HCT116 (cell line): ENCODE measurements around the gene CCDC63. TPM values are rescaled to one million over a fixed set of nuclear protein-coding genes. Genes with fewer than 3 reads are reported as not detected.

Experiments used
- ATAC-seq: fragments of 200-7000 bp; cut with Tn5 transposase; 2 replicates; pipeline ENCODE4 v1.9.1; 2020; ENCODE audit warnings: mild to moderate bottlenecking, moderate library complexity
- BruUV-seq: library from RNA; stranded (reverse); fragments of 400-500 nt; replicated peaks from 2 replicates; lab custom pipeline; 2021; lab: Mats Ljungman, UMichigan
- CTCF ChIA-PET: fragments of 300-600 bp; sonication (Branson Sonifier 250); formaldehyde crosslinking; loops from one replicate; lab custom pipeline; 2021; ENCODE audit warnings: antibody characterized with exemption; lab: Charles Lee
- POLR2A ChIA-PET: fragments of 300-600, 350-600 bp; sonication (Branson Sonifier 250); formaldehyde crosslinking; loops from one replicate; lab custom pipeline; 2021; ENCODE audit warnings: antibody characterized with exemption; lab: Charles Lee
- RAD21 ChIA-PET, 2 experiments: fragments of 300-600 bp; sonication (Branson Sonifier 250); formaldehyde crosslinking; loops; one replicate each; lab custom pipeline; 2023; ENCODE audit warnings: low total read pairs in 2 of 2; ENCODE audit not compliant: uncharacterized antibody in 2 of 2, unreplicated experiment in 2 of 2, low non-redundant PET in 1 of 2; lab: Charles Lee
- DNase-seq: peaks from one replicate; pipeline ENCODE4 v3.0.0-alpha.2; 2010; ENCODE audit warnings: low read depth, low spot score
- H2AFZ ChIP-seq: fragments of 200-600 bp; shearing (Covaris generic), sonication (generic); 2 replicates; pipeline ENCODE4 v1.6.1; 2017; ENCODE audit warnings: low read depth, mixed run types, mixed read lengths, antibody characterized with exemption, low read length; ENCODE audit not compliant: poor library complexity, severe bottlenecking
- H3K27ac ChIP-seq: 2 replicates; pipeline ENCODE4 v1.5.1; 2012; ENCODE audit warnings: low read depth, low read length
- H3K27me3 ChIP-seq: fragments of 200-600 bp; sonication (generic); 2 replicates; pipeline ENCODE4 v1.6.1; 2016; ENCODE audit warnings: mixed run types, low read length, mixed read lengths; ENCODE audit not compliant: insufficient read depth
- H3K36me3 ChIP-seq, 2 experiments: fragments of 200-500 bp in 1 of 2; fragments of 200-600 bp in 1 of 2; sonication (Bioruptor generic) in 1 of 2; sonication (generic) in 1 of 2; 2 replicates each; pipeline versions ENCODE4 v1.5.1 to v1.6.1; 2014 to 2016; ENCODE audit warnings: low read length in 2 of 2, inconsistent platforms in 1 of 2, mixed read lengths in 1 of 2, mixed run types in 1 of 2; ENCODE audit not compliant: insufficient read depth in 2 of 2, control insufficient read depth in 1 of 2
- H3K4me1 ChIP-seq, 2 experiments: fragments of 200-600 bp in 1 of 2; sonication (generic) in 1 of 2; 2 replicates each; pipeline versions ENCODE4 v1.5.1 to v1.6.1; 2012 to 2017; ENCODE audit warnings: low read length in 2 of 2, inconsistent platforms in 1 of 2, mild to moderate bottlenecking in 1 of 2, mixed read lengths in 1 of 2, mixed run types in 1 of 2, moderate library complexity in 1 of 2; ENCODE audit not compliant: insufficient read depth in 2 of 2, control insufficient read depth in 1 of 2
- H3K4me2 ChIP-seq: fragments of 200-600 bp; sonication (generic); 2 replicates; pipeline ENCODE4 v1.6.1; 2017; ENCODE audit warnings: mixed run types, low read length, mixed read lengths
- H3K4me3 ChIP-seq, 2 experiments: fragments of 200-600 bp in 1 of 2; sonication (generic) in 1 of 2; replicated peaks in 1 of 2; 2 replicates each; pipeline ENCODE4 v1.5.1; 2011 to 2016; ENCODE audit warnings: low read length in 2 of 2, control low read depth in 1 of 2, low read depth in 1 of 2, mild to moderate bottlenecking in 1 of 2, mixed read lengths in 1 of 2, mixed run types in 1 of 2
- H3K79me2 ChIP-seq: fragments of 200-600 bp; sonication (generic); 2 replicates; pipeline ENCODE4 v1.6.1; 2017; ENCODE audit warnings: mild to moderate bottlenecking, mixed run types, low read length, moderate library complexity, mixed read lengths; ENCODE audit not compliant: insufficient read depth
- H3K9ac ChIP-seq: fragments of 200-600 bp; sonication (generic); 2 replicates; pipeline ENCODE4 v1.6.1; 2016; ENCODE audit warnings: low read length, mixed read lengths
- H3K9me2 ChIP-seq: fragments of 200-600 bp; sonication (generic), shearing (Covaris generic); 2 replicates; pipeline ENCODE4 v1.6.1; 2017; ENCODE audit warnings: mixed run types, mild to moderate bottlenecking, moderate library complexity; ENCODE audit not compliant: insufficient read depth
- H3K9me3 ChIP-seq, 2 experiments: fragments of 200-500 bp in 1 of 2; fragments of 200-600 bp in 1 of 2; sonication (Bioruptor generic) in 1 of 2; sonication (generic) in 1 of 2; 2 replicates each; pipeline ENCODE4 v1.6.1; 2014 to 2017; ENCODE audit warnings: low read length in 2 of 2, mixed read lengths in 2 of 2, inconsistent platforms in 1 of 2, low read depth in 1 of 2, mild to moderate bottlenecking in 1 of 2, mixed run types in 1 of 2, moderate library complexity in 1 of 2; ENCODE audit not compliant: control insufficient read depth in 1 of 2, insufficient read depth in 1 of 2
- H4K20me1 ChIP-seq: fragments of 200-600 bp; sonication (generic), shearing (Covaris generic); 2 replicates; pipeline ENCODE4 v1.6.1; 2017; ENCODE audit warnings: mixed run types, mild to moderate bottlenecking, moderate library complexity; ENCODE audit not compliant: insufficient read depth
- ATF3 ChIP-seq: IDR thresholded peaks from 2 replicates; pipeline ENCODE4 v1.6.1; 2012
- CTCF ChIP-seq, 3 experiments: fragments of 200-600 bp in 1 of 3; sonication (generic) in 1 of 3; IDR thresholded peaks in 2 of 3; conservative IDR thresholded peaks in 1 of 3; 2 replicates each; pipeline ENCODE4 v1.5.1; 2012 to 2017; ENCODE audit warnings: low read depth in 2 of 3, low read length in 2 of 3, antibody characterized with exemption in 1 of 3, borderline replicate concordance in 1 of 3, control low read depth in 1 of 3, mild to moderate bottlenecking in 1 of 3, mixed read lengths in 1 of 3, mixed run types in 1 of 3, moderate library complexity in 1 of 3; ENCODE audit not compliant: insufficient read depth in 1 of 3
- FOSL1 ChIP-seq: IDR thresholded peaks from 2 replicates; pipeline ENCODE4 v1.6.1; 2012; ENCODE audit warnings: low read depth
- intact Hi-C: fragments of 100-400 bp; cut with micrococcal nuclease; formaldehyde crosslinking; loops from 2 replicates; pipeline ENCODE4 v1.10.0; 2022
- total RNA-seq: library from RNA; stranded (reverse); gene quantifications from one replicate; pipeline ENCODE4 v1.2.1, GENCODE V29; 2021; ENCODE audit not compliant: unreplicated experiment

CCDC63 gene
- total RNA-seq, 1 experiment from 2014 or later: 0.47 TPM

GRCh38 chr12:110906083-110906482 lies 59.3 kb downstream of the CCDC63 start:
- POLR2A ChIA-PET: no interaction called here
- TF ChIP-seq FOSL1: no peak
- TF ChIP-seq CTCF (IDR thresholded peaks at IDR 0.05 in 2 of 3, conservative IDR thresholded peaks at IDR 0.05 in 1 of 3; ENCODE audit: borderline replicate concordance in 1 of 3, insufficient read depth in 1 of 3, low read depth in 2 of 3, low read length in 2 of 3): peak; percentile 20 to 30 (median 20); a peak in 2 of 6 replicates
- H2AFZ ChIP-seq: peak overlapping the region; percentile 16
- no peak overlapping the region for H3K9ac ChIP-seq
- H3K79me2 ChIP-seq: no peaks in the 10 kb centered on the region
- ATAC-seq: peak; percentile 86
- H3K4me1 ChIP-seq: peaks cover 0 to 4% of the 10 kb centered on the region in 2 experiments; a peak in 1 of 4 replicates
- no peak overlapping the region for H3K4me3 ChIP-seq
- H3K36me3 ChIP-seq: no peaks in the 10 kb centered on the region
- intact Hi-C loops: no loop called here
- H3K27ac ChIP-seq: no peak overlapping the region
- no TSS peak for BruUV-seq
- H3K4me2 ChIP-seq: no peak overlapping the region
- H3K9me3 ChIP-seq: no peaks in the 10 kb centered on the region
- CTCF ChIA-PET: interaction anchor here (0.8 kb wide), 1 partner anchor 11 kb away, joined by 3 read pairs; no protein-coding TSS in a partner anchor
- RAD21 ChIA-PET: no interaction called here
- DNase-seq: no peak
- H3K9me2 ChIP-seq: no peaks in the 10 kb centered on the region
- H4K20me1 ChIP-seq: no peaks in the 10 kb centered on the region
- H3K27me3 ChIP-seq: no peaks in the 10 kb centered on the region

- Histone ChIP-seq H2AFZ (peak overlapping the region; percentile 16), H3K79me2 (no peaks in the 10 kb centered on the region), H3K4me1 (peaks cover 0 to 4% of the 10 kb centered on the region in 2 experiments; a peak in 1 of 4 replicates), H3K4me3 (no peak overlapping the region), H3K9me2 (no peaks in the 10 kb centered on the region), H4K20me1 (no peaks in the 10 kb centered on the region), H3K27me3 (no peaks in the 10 kb centered on the region), H3K9me3 (no peaks in the 10 kb centered on the region), H3K36me3 (no peaks in the 10 kb centered on the region), H3K4me2 (no peak overlapping the region), H3K27ac (no peak overlapping the region), H3K9ac (no peak overlapping the region)
- ChIA-PET POLR2A (no interaction called here), CTCF (interaction anchor here (0.8 kb wide), 1 partner anchor 12 kb away, joined by 3 read pairs; no protein-coding TSS in a partner anchor), RAD21 (no interaction called here)
- no TSS peak for BruUV-seq
- 0 out of 2 replicates have a peak, but pooled peaks have one; percentile 18 for ATAC-seq
- intact Hi-C loops: no loop called here
- no peak for TF ChIP-seq ATF3
- no peak for DNase-seq
Measured at GRCh38 chr12:110906516-110906915, 59.7 kb downstream of the CCDC63 start.
